ENCODE results near the gene ZNF629.
A peak's percentile ranks its signal among the peaks of the same experiment; 100 is the strongest.
"Not testable (repeated sequence)": the region's sequence is repeated elsewhere in the genome, so short reads cannot be mapped to it uniquely, and the experiment has no call there.

ZNF629 gene

DNA sequence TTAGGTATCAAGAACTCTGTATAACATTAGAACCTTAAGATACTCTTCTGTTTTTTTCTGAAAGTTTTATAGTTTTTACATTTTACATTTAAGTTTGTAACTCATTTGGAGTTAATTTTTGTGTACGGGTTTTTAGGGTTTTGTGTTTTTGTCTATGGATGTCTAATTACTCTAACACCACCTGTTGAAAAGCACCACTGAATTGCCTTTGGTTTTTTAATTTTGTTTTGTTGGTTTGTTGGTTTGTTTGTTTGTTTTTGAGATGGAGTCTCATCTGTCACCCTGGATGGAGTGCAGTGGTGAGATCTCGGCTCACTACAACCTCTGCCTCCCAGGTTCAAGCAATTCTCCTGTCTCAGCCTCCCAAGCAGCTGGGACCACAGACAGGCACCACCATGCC, 29.8 kb upstream of the ZNF629 start:
- TF ChIP-seq, protein P1, sequence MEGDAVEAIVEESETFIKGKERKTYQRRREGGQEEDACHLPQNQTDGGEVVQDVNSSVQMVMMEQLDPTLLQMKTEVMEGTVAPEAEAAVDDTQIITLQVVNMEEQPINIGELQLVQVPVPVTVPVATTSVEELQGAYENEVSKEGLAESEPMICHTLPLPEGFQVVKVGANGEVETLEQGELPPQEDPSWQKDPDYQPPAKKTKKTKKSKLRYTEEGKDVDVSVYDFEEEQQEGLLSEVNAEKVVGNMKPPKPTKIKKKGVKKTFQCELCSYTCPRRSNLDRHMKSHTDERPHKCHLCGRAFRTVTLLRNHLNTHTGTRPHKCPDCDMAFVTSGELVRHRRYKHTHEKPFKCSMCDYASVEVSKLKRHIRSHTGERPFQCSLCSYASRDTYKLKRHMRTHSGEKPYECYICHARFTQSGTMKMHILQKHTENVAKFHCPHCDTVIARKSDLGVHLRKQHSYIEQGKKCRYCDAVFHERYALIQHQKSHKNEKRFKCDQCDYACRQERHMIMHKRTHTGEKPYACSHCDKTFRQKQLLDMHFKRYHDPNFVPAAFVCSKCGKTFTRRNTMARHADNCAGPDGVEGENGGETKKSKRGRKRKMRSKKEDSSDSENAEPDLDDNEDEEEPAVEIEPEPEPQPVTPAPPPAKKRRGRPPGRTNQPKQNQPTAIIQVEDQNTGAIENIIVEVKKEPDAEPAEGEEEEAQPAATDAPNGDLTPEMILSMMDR (conservative IDR thresholded peaks at IDR 0.05; ENCODE audit: low read depth, low read length) = no peak
- no peak for DNase-seq (ENCODE audit: low read depth)
- no peak overlapping the region for H3K4me3 ChIP-seq (ENCODE audit: low read length)

DNA sequence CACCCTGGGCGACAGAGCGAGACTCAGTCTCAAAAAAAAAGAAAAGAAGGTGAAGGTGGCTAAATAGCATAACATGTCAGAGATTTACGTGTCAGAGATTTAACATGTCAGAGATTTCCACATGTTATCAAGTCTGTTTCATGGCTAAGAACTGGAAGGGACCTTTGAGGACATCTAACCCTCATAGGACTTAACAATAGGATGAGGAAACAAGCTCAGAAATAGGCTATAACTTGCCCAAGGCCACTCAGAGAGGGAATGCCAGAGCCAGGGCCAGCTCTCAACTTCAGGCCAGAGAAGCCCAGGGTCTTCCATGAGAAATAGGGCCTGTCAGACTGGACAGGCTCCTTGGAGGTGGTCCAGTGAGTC, 26.8 kb upstream of the ZNF629 start:
- TF ChIP-seq, protein P1 (conservative IDR thresholded peaks at IDR 0.05; ENCODE audit: low read depth, low read length) = no peak
- H3K4me3 ChIP-seq (ENCODE audit: low read length) = peak overlapping the region; percentile 64
- DNase-seq (ENCODE audit: low read depth) = no peak

DNA sequence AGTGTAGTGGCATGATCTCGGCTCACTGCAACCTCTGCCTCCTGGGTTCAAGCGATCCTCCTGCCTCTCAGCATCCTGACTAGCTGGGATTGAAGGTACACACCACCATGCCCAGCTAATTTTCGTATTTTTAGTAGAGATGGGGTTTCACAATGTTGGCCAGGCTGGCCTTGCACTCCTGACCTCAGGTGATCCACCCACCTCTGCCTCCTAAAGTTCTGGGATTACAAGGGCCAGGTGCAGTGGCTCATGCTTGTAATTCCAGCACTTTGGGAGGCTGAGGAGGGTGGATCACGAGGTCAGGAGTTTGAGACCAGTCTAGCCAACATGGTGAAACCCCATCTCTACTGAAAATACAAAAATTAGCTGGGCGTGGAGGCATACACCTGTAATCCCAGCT, 22.7 kb upstream of the ZNF629 start:
- DNase-seq (ENCODE audit: low read depth); H3K4me3 ChIP-seq (ENCODE audit: low read length): not testable (repeated sequence)

DNA sequence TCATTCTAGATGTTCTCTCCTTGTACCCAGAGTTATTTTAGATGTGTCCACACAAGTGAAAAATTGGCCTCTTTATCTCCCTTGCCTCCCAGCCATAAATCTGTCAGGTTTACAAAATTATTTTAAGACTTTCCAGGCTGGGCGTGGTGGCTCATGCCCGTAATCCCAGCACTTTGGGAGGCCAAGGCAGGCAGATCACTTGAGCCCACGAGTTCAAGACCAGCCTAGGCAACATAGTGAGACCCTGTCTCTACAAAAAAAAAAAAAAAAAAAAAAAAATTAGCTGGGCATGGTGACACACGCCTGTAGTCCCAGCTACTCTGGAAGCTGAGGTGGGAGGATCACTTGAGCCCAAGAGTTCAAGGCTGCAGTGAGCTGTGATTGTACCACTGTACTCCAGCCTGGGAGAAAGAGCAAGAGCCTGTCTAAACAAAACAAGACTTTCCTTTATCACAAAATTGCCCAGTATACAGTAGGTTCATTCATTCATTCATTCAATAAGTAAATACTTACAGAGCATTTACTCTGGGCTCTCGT, 22.0 kb upstream of the ZNF629 start:
- H3K4me3 ChIP-seq (ENCODE audit: low read length); DNase-seq (ENCODE audit: low read depth): not testable (repeated sequence)

DNA sequence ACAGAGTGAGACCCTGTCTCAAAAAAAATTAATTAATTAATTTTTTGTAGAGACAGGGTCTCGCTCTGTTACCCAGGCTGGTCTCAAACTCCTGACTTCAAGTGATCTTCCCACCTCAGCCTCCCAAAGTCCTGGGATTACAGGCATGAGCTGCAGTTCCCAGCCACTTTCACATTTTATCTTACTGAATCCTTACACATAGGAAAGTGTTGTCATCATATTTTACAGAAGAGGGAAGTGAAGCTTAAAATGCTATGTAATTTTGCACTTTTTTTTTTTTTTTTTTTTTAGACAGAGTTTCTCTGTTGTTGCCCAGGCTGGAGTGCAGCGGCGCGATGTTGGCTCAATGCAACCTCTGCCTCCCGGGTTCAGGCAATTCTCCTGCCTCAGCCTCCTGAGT, 21.1 kb upstream of the ZNF629 start:
- H3K4me3 ChIP-seq (ENCODE audit: low read length) = no peak overlapping the region
- no peak for DNase-seq (ENCODE audit: low read depth)
- TF ChIP-seq, protein P1 (conservative IDR thresholded peaks at IDR 0.05; ENCODE audit: low read depth, low read length) = no peak

DNA sequence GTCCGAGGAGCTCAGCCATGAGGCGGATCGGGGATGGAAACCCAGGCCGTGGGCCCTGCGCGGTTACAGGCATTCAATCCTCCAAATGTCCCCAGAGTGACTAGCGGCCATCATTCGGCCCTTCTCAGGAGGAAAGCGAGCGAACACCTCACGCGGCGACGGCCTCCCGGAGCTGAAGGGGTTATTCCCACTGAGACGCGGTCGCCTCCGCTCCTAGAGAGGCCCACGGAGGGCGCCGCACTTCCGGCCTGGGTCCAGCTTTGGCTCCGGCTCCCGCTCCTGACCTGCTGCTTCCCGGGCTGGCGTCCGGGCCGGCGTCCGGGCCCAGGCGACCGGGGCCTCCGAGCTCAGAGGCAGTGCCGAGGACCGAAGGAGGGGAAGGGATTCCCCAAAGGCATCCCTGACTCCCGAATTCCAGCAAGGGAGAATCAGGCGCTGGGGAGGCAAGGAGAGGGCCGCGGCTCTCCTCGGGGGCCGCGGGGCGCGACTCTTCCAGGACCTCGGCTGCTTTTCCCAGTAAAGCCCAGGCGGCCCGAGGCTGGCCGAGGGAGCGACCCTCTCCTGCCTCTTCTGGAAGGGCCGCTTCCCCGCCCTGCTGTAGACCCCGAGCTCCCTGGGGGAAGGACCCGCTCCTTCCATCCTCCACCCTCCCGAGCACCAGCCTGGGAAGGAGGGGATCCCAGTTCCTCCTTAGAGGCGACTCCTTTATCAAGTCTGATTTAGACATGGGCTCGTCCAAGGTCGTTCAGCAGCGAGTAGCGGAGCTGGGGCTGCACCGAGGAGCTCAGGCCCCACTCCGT, 18.6 kb upstream of the ZNF629 start:
- TF ChIP-seq, protein P1 (conservative IDR thresholded peaks at IDR 0.05; ENCODE audit: low read depth, low read length) = no peak
- peak overlapping the region; percentile 69 for H3K4me3 ChIP-seq (ENCODE audit: low read length)
- DNase-seq (ENCODE audit: low read depth) = peak; percentile 36

DNA sequence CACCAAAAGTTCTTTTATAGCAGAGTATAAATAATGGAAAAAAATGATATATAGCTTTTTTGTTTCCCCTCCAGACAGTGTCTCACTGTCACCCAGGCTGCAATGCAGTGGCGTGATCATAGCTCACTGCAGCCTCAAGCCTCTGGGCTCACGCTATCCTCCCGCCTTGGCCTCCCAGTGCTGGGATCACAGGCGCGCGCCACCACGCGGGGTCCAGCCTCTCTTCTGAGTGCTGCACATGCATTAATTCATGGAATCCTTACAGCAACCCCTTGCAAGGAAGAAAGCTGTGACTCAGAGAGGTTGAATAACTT, 18.0 kb upstream of the ZNF629 start:
- H3K4me3 ChIP-seq (ENCODE audit: low read length) = peak overlapping the region; percentile 69
- no peak for DNase-seq (ENCODE audit: low read depth)
- TF ChIP-seq, protein P1 (conservative IDR thresholded peaks at IDR 0.05; ENCODE audit: low read depth, low read length) = no peak

DNA sequence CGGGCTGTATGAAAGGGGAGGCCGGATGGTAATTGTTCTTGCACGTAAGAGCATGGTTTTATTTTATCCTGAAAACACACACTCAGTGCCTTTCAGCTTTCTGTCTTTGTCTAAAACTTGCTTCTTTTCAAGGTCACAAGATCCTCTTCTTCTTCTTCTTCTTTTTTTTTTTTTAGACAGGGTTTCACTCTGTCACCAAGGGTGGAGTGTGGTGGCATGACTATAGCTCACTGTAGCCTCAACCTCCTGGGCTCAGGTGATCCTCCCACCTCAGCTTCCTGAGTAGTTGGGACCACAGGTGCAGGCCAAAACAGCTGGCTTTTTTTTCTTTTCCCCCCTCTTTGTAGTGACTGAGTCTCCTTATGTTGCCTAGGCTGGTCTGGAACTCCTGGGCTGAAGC, 15.9 kb upstream of the ZNF629 start:
- TF ChIP-seq, protein P1 (conservative IDR thresholded peaks at IDR 0.05; ENCODE audit: low read depth, low read length) = no peak
- H3K4me3 ChIP-seq (ENCODE audit: low read length) = no peak overlapping the region
- no peak for DNase-seq (ENCODE audit: low read depth)
